Measurements from ENCODE around the gene MAD2L1BP.

MAD2L1BP gene

DNA sequence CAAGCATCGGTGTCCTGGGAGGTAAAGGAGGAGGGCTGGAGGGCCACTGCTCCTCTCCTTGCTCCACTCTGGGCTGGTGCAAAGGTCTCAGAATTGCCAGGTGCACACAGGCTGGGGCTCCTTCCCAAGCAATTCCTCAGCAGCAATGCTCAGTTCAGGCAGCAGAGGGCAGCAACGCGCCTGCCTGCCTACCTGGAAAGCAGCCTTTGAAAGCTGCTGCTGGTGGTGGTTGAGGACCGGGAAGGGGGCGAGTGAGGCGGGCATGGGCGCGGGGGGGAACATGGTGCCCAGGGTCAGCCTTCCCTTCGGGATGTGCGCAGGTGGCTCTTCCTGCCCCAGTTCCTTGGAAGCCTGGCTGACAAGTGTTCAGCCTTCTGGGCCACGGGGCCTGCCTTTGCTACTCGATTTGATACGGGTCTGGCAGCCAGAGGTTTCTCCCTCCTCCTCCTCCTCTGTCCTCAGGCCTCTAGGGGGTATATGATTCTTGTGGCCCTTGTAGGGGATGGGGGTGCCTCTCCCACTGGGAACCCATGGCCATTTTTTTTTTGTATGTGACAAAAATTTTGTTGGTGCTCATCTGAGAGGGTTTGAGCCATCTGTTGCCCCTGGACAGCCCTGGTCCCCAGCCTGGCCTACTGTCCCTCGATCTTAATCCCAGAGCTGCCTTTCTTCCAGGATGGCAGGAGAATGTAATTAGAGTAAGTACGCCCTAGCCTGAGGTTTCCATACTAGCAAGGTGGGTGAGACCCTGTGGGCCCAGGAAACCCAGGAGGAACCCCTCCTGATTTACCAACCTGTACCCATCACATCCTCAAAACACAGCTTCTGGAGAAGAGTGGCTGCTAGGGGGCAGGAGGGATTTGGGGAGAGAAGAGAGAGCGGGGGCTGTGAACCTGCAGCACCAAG is 31.9 kb downstream of the MAD2L1BP start:
- DNase-seq = peak; percentile 77

DNA sequence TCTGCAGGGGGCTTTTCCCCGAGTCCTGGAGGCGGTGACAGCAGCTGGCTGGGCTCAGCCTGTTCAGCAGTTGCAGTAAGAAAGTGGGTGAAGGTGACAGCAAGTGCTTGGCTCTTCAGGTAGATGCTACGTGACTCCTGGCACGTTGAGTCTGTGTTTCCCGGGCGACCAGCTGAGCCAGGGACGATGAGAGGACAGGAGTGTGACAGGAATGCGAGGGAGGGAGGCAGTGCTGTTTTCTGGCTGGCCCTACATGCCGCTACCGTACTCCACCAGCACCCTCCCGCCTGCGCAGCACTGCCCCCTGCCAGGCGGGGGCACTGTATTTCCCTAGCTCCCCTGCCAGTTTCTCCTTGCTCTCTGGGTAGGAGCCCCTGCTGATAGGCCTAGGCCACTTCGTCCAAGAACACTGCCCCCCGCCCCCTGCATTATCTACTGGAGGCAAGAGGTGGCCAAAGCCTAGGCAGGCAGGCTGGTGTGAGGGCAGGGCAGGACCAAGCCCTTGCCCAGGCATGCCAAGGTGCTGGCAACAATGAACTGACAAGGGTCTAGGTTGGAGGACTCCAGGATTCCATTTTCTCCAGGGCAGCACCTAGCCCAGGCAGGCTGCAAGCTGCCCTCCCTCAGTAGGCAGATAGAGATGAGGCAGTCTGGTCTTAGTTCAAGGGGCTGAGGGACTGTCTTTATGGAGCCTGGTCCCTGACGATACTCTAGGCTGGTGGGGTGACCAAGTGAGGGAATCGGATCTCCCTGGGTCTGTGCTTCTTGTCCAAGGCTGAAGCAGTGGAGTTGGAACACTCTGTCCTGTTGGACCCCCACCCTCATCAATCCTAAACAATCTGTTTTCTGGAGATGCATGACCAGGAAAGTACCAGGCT is 32.8 kb downstream of the MAD2L1BP start:
- DNase-seq = peak; percentile 36

DNA sequence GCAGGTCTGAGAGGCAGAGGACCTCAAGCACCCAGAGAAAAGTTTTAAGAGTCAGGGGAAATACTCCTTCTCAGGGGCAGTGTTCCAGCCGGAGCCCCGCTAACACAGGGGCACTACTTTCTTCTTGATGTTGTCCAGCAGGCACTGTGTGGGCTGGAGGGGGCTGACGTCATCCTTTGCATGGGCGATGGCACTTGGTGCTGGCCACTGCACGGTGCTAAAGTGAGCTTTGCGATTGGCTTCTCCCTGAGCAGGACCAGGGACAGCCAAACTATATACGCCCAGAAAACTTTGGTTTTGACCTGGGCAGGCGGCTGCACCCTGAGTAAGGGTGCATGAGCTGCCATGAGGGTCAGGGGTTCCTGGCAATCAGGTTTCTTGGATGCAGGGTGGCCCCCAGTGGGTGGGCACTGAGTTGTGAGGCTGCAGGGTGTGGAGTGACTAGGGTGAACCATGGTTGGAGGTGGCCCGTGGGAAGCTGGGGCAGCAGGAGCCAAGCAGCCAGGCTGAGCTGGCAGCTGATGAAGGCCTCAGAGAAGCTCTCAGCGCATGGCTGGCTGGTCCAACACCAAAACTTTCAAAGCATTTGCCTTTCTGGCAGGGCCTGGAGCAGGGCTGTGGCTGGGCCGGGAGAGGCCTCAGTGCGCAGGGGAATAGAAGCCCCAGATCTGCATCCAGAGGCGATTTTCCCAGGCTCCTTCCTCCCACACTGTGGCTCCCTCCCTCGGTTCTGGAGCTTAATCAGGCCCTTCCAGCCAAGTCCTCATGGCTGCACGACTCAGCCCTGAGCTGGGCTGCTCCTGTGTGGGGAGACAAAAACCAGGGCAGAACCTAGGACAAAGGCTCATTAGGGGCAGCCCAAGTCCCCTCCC is 33.6 kb downstream of the MAD2L1BP start:
- no peak for DNase-seq

- DNase-seq = no peak
Observed at GRCh38 chr6:43669922-43670622, 34.4 kb downstream of the MAD2L1BP start.

DNA sequence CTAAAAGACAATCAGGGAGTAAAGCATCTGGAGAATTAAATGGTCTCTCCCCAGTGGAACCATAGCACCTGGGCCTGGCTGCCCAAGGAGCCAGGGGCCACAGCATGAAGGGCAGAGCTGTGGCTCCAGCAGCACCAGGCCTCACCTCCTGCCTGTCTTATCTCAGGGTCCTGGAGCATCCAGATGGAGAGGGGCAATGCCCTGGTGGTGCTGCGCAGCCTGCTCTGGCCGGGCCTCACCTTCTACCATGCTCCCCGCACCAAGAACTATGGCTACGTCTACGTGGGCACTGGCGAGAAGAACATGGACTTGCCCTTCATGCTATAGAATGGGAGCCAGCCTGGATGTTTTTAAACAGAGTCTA is 35.0 kb downstream of the MAD2L1BP start:
- DNase-seq = no peak

- no peak for DNase-seq
Observed at GRCh38 chr6:43671011-43671800, 35.6 kb downstream of the MAD2L1BP start.

DNA sequence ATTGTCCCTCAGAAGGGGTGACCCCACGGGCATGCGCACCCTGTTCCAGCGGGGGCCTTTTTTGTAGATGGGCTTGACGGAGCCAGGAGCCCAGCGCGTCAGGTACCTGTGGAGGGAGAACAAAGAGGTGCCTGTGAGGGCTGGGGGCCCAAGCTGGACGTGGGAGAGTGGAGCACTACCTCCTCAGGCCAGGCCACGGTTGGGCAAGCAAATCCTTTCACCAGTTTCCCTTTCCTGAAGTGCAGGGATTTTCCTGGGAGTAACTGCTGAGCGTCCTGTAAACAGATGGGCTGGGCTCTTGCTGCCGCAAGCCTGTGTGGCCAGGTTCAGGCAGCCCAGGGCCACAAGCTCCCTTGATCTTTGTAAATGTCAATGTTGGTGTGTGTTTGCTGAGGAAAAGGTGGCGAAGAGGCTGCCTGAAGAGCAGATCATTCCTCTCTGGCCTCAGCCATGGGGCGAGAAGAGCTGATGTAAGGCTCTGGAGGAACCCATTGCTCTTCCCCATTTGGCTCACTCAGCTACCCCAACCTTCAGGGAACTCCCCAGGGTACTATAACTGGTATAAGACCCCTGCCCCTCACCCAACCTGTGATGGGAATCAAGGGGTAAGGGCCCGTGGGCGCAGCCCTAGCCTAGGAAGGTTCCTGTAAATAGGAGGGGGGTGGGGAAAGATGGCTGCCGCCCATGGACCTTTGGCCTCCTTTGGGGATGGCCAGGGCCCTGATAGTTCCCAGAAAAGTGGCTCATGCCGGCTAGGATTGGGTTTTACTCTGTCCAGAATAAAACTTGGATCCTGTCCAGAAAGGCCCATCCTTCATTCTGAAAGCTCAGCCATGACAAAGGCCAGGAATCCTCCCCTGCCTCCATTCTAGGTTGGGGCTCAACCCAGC is 36.4 kb downstream of the MAD2L1BP start:
- DNase-seq = no peak

- no peak for DNase-seq
Observed at GRCh38 chr6:43673444-43674084, 37.9 kb downstream of the MAD2L1BP start.

GRCh38 chr6:43674291-43674690 is 38.7 kb downstream of the MAD2L1BP start:
- no peak for DNase-seq

DNA sequence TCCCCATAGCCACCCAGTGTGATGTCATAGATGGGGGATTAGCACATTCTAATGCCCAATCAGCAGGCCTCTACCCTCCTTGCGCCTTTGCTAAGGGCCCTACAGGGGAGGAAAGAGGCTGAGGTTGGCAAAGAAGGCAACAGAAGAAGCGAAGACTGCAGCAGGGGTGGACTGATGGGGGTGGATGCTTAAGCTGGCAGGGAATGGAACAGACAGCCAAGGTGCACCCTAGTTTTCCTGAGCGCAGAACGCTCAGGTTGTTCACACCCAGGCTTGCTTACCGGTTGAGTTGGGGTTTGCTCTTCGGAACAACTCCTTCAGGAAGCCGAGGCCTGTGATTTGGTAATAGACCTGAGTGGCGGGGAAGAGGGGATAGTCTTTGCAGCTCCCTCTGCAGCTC is 39.3 kb downstream of the MAD2L1BP start:
- no peak for DNase-seq

DNA sequence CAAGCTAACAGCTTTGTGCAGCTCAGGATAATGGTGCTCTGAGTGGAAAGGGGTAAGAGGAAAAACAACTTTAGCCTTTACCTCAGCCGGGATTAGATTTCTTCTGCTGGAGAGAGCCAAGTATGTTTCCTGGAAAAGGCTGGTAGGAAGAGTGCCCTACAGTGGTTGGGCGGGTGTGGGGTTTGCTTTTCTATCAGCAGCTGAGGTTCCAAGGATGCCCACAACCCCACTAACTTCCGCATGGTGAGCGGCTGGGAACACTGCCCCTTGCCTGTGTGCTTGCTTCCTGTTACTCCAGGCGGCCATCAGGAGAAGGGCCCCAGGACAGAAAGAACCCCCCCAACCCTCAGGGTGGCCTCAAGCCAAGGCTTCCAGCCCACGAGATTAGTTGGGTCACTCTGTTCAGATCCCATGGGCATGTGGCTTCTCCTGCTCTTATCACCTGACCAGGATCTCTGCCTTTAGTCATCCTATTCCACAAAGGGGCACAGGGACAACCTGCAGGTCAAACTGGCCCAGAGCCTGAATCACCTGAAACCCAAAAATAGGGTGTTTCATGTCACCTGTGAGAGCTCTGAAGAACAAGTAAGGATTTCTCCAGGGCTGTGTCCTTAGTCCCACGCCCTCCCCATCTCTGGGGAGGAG is 41.4 kb downstream of the MAD2L1BP start:
- DNase-seq = no peak

DNA sequence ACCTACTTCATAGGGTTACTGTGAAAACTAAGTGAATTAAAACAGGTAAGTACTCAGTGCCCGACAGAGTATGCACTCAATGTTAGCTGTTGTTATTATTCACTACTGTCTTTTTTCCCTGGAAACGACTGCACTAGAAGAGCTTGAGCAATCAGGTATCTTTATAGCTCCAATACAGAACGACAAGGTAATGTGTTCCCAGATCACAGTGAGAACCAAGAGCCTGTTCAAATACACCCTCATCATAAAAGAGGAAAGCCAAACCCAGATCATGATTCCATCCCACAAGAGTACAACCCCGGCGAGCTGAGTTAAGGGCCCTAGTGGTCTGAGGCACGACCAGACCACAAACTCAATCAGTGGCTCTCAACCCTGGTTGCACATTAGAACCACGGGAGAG is 42.1 kb downstream of the MAD2L1BP start:
- DNase-seq = no peak

DNA sequence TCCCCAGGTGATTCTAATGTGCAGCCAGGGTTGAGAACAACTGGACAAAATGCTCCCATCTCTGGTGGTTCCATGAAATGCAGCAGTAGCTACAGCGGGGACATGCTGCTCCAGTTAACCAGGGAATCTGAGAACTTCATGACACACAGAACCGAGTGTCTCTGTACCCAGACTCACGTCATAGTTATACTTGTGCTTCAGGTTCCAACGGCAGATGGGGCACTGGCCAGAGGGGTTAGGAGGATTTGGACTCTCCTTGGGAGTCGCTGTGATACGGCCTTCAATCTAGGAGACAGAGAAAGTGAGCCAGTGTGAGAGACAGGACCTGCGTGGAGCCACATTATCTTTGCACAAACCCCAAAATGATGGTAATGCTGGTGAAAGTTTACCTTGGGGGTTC is 42.7 kb downstream of the MAD2L1BP start:
- DNase-seq = no peak

DNA sequence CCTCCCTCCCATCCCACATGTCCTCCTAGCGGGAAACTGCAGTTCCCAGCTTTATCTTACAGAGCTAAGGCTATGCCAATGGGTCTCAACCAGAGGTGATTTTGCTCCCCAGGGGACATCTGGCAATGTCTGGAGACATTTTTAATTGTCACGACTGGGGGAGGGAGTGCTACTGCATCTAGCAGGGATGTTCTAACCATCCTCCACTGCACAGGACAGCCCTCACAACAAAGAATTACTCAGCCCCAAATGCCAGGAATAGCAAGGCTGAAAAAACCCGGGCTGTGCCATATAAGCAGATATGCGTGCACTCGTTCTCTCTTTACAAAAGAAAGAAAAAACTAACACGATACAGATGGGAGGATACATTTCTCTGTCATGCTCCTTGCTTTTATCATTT is 43.4 kb downstream of the MAD2L1BP start:
- DNase-seq = no peak

DNA sequence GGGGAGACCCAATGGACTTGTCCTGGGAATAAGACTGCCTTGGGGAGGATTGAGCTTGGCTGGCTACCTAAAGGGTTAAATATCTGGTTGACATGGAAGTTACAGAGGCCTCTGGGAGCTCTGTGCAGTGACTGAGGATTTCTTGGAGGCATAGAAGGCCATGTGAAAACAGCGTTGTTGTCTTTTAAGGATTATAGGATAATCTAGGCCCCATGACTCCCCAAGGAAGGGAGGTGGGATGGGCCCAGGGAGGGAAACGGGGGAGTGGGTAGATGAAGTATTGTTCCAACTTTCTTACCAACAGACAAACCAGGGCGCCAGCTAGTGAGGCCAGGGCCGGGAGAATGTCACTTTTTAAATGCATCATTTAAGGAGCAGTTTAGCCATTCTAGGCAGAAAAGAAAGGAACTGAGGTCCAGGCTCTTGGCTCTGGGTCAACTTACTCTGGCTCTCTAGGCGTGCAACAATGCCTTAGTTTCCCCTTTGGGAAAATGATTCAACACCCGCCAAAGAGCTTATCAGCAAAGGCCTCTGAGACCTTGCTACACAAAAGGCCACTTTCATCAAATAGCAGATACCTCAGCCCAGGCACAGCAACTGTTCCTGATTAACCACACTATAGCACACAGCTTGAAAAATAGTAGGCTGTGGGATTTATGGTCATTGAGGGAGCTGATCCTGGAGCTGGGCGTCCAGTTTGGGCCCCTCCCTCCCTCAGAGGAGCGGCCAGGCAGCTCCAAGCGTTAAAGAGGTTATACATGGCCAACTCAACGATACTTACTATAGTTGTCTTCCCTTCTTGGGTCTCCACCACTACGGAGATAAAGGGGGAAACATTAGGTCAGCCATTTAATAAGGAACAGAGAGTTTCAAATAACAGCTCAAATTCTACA is 44.9 kb downstream of the MAD2L1BP start:
- DNase-seq = no peak

- no peak for DNase-seq
Observed at GRCh38 chr6:43681303-43681702, 45.7 kb downstream of the MAD2L1BP start.

- no peak for DNase-seq
Observed at GRCh38 chr6:43682724-43683429, 47.2 kb downstream of the MAD2L1BP start.
